Thoracic aorta (tissue), 2 donors: ENCODE measurements around the gene KIAA1755. TPM values are rescaled to one million over a fixed set of nuclear protein-coding genes. Genes with fewer than 3 reads are reported as not detected.
"Not testable (repeated sequence)": the region's sequence is repeated elsewhere in the genome, so short reads cannot be mapped to it uniquely, and the experiment has no call there.

ENCODE experiments used
- ATAC-seq: fragments of 150-250 bp; one replicate; pipeline ENCODE4 v1.8.0; 2017; ENCODE audit warnings: low read depth; ENCODE audit not compliant: insufficient number of reproducible peaks, low FRiP score
- DNase-seq: peaks from one replicate; pipeline ENCODE4 v3.0.0-alpha.2; 2020; ENCODE audit warnings: low spot score
- H3K27ac ChIP-seq, 2 donors: fragments of 200-600 bp; sonication (generic); 1 replicate in 1 of 2; 2 replicates in 1 of 2; pipeline ENCODE4 v1.5.1; 2016; ENCODE audit warnings: mild to moderate bottlenecking in 2 of 2, moderate library complexity in 2 of 2
- H3K27me3 ChIP-seq: fragments of 200-600 bp; sonication (generic); replicated peaks from 2 replicates; pipeline ENCODE4 v1.6.0; 2016; ENCODE audit warnings: mild to moderate bottlenecking; ENCODE audit not compliant: insufficient read depth
- H3K36me3 ChIP-seq: fragments of 200-600 bp; sonication (generic); one replicate; pipeline ENCODE4 v1.5.1; 2016
- H3K4me1 ChIP-seq, 2 donors: fragments of 200-600 bp; sonication (generic); 1 replicate in 1 of 2; 2 replicates in 1 of 2; pipeline versions ENCODE4 v1.5.1 to v1.6.0; 2016; ENCODE audit warnings: low read depth in 2 of 2, mild to moderate bottlenecking in 1 of 2; ENCODE audit not compliant: control insufficient read depth in 1 of 2
- H3K4me3 ChIP-seq: fragments of 200-600 bp; sonication (generic); 2 replicates; pipeline ENCODE4 v1.5.1; 2016; ENCODE audit warnings: mild to moderate bottlenecking
- H3K9me3 ChIP-seq: fragments of 200-600 bp; sonication (generic); 2 replicates; pipeline ENCODE4 v1.5.1; 2016
- total RNA-seq, 2 donors: library from RNA; depleted of rRNA; stranded (reverse); fragments of >200 nt; gene quantifications; one replicate each; pipeline versions ENCODE4 v1.1.0 to v1.2.3, GENCODE V29; 2016
- TF ChIP-seq, protein P1 (sequence below): fragments of 200-600 bp; sonication (generic); IDR thresholded peaks from one replicate; pipeline ENCODE4 v1.5.1; 2019; ENCODE audit warnings: antibody characterized with exemption

Gene KIAA1755
- total RNA-seq, 2 donors from 2014 or later = 11.0 to 45.4 TPM

DNA sequence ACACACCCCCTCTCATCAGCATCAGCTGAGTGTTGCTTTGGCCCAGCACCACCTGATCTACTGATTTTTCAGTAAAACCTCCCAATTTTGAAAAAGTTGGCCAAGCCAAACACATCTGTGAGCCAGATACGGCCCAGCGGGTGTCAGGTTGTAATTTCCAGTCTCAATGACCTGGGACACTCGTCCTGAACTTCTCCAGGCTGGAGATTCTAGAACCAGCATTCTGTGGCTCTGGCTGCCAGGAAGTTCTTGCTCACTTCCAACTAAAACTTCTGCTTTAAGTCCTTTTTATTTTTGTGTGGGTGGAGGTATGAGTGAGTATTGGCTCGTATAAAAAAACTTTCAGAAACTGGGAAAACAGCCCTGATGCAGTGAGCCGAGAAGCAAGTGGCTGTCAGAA lies 5.1 kb downstream of the KIAA1755 start:
- H3K4me1 ChIP-seq = peaks cover 36 to 81% of the 10 kb centered on the region in 2 donors
- DNase-seq (no peak), ATAC-seq (no peak)

DNA sequence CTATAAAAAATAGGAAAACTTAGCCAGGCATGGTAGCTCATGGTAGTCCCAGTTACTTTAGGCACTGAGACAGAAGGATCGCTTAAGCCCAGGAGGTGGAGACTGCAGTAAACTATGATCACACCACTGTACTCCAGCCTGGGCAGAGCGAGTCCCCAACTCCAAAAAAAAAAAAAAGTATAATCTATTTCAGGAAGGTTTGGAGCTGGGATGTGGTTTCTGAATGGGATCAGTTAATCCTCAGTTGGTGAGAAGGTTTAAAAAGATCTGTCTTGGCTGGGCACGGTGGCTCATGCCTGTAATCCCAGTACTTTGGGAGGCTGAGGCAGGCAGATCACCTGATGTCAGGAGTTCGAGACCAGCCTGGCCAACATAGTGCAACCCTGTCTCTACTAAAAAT lies 5.9 kb downstream of the KIAA1755 start:
- not testable (repeated sequence) for H3K36me3 ChIP-seq, H3K4me3 ChIP-seq, H3K27me3 ChIP-seq, ATAC-seq, DNase-seq, H3K9me3 ChIP-seq
- Histone ChIP-seq H3K4me1 (peaks cover 36 to 87% of the 10 kb centered on the region in 2 donors), H3K27ac (peak overlapping the region; percentile 80 to 85)

More for the DNA sequence above, 5.1 kb downstream of the KIAA1755 start:
- no peaks in the 10 kb centered on the region for H3K36me3 ChIP-seq
- H3K9me3 ChIP-seq = no peaks in the 10 kb centered on the region
- TF ChIP-seq, protein P1, sequence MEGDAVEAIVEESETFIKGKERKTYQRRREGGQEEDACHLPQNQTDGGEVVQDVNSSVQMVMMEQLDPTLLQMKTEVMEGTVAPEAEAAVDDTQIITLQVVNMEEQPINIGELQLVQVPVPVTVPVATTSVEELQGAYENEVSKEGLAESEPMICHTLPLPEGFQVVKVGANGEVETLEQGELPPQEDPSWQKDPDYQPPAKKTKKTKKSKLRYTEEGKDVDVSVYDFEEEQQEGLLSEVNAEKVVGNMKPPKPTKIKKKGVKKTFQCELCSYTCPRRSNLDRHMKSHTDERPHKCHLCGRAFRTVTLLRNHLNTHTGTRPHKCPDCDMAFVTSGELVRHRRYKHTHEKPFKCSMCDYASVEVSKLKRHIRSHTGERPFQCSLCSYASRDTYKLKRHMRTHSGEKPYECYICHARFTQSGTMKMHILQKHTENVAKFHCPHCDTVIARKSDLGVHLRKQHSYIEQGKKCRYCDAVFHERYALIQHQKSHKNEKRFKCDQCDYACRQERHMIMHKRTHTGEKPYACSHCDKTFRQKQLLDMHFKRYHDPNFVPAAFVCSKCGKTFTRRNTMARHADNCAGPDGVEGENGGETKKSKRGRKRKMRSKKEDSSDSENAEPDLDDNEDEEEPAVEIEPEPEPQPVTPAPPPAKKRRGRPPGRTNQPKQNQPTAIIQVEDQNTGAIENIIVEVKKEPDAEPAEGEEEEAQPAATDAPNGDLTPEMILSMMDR = no peak
- no peaks in the 10 kb centered on the region for H3K27me3 ChIP-seq
- H3K27ac ChIP-seq = peak overlapping the region; percentile 80 to 85
- no peak overlapping the region for H3K4me3 ChIP-seq

DNA sequence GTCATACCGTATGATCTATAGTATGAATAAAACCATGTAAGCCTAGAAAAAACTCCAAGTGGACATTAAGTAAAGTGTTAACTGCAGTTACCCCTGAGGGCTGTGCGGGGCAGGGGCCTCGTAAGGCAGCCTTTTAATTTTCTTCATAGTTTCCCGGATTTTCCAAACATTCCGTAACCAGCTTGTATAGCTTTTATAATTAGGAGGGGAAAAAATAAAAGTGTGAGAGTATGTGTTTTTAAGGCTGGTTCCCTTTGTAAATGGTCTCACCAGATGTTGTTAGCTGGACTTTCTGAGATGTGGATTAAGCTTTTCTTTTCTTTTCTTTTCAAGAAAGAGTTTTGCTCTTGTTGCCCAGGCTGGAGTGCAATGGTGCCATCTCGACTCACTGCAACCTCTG lies 7.0 kb downstream of the KIAA1755 start:
- DNase-seq (no peak), ATAC-seq (no peak)
- TF ChIP-seq, protein P1 = no peak
- no peaks in the 10 kb centered on the region for H3K27me3 ChIP-seq
- H3K9me3 ChIP-seq = no peaks in the 10 kb centered on the region
- H3K36me3 ChIP-seq = no peaks in the 10 kb centered on the region
- no peak overlapping the region for H3K4me3 ChIP-seq
- peaks cover 36 to 84% of the 10 kb centered on the region in 2 donors for H3K4me1 ChIP-seq
- peak overlapping the region; percentile 80 to 85 for H3K27ac ChIP-seq

DNA sequence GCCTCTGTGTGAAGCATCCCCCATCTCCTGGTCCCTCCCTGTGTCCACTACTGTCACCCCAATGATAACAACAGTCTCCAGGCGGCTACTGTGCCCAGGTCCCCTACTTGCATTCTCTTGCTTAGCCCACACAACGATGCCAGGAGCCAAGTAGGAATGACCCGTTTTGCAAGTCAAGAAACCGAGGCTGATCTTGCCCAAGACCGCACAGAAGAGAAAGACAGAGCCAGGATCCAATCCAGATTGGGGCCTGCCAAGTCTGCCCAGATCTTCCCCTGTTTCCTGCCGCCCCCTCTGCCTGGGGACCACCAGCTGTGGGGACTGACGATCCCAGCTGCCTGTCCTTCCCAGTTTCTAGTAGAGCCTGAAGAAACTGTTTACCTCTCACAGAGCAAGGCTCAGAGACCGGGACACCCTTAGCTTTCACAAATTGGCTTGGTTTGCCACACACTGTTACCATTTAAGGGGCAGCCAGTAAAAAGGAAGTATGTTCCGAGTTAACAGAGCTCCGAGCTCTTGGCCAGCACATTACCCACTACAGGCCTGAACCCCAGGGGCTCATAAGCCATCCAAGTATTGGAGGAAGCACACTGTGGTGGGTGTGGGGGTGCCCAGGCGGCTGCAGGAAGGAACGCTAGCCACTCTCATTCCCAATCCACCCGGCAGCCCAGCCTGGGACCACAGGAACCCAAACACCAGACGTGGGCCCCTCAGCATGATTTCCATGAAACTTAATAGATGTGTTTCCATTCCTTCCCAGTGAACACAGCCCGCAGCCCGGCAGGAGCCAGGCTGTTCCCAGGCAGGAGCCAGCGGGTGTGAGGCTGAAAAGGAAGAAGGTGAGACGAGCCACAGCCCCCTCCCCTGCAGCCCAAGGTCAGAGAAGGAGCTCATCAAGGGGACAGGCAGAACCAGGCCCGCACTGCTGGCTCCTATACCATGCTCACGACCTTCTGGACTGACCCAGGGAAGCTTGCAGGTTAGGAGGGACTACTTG lies 7.9 kb downstream of the KIAA1755 start:
- ATAC-seq (peak; percentile 53), DNase-seq (no peak)
- Histone ChIP-seq H3K9me3 (no peaks in the 10 kb centered on the region), H3K27me3 (no peaks in the 10 kb centered on the region), H3K36me3 (no peaks in the 10 kb centered on the region), H3K27ac (peak overlapping the region; percentile 80 to 85), H3K4me1 (peaks cover 36 to 77% of the 10 kb centered on the region in 2 donors), H3K4me3 (peak overlapping the region; percentile 30)
- TF ChIP-seq, protein P1 = no peak

DNA sequence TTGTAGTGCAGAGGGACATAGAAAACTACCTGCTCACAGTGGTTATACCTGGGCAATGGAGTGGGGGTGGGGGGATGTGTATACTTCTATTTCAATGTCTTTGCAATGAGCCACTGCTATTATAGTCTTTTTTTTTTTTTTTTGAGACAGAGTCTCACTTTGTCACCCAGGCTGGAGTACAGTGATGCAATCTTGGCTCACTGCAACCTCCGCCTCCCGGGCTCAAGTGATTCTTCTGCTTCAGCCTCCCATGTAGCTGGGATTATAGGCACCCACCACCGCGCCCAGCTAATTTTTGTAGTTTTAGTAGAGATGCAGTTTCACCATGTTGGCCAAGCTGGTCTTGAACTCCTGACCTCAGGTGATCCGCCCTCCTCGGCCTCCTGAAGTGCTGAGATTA lies 9.1 kb downstream of the KIAA1755 start:
- not testable (repeated sequence) for H3K27me3 ChIP-seq, ATAC-seq, H3K9me3 ChIP-seq, H3K4me3 ChIP-seq, H3K36me3 ChIP-seq, DNase-seq
- peaks cover 31 to 77% of the 10 kb centered on the region in 2 donors for H3K4me1 ChIP-seq
- peak overlapping the region; percentile 80 to 85 for H3K27ac ChIP-seq

DNA sequence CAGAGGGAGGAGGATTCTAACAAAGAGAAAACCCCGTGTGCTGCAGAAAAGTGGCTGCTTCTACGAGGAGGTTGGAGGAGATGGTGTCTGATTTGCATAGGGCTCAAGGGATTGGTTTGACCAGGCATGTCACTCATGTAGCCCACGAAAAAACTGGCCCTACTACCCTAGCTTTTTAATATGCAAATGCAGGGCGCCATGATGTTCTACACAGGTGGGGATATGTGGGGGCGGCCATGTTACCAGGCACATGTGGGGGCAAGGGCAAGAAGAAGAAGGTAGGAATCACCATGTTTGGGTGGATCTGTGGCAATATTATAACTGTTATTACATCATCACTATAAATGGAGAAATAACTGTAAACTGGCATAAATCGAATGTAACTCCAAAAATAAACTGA lies 9.9 kb downstream of the KIAA1755 start:
- no peaks in the 10 kb centered on the region for H3K27me3 ChIP-seq
- no peaks in the 10 kb centered on the region for H3K9me3 ChIP-seq
- H3K4me3 ChIP-seq = no peak overlapping the region
- ATAC-seq = no peak
- peaks cover 23 to 77% of the 10 kb centered on the region in 2 donors for H3K4me1 ChIP-seq
- H3K36me3 ChIP-seq = no peaks in the 10 kb centered on the region
- TF ChIP-seq, protein P1 = no peak
- H3K27ac ChIP-seq = no peak overlapping the region
- DNase-seq = no peak
